WTC11 (cell line): Measurements from ENCODE around the gene MICAL2. TPM values are rescaled to one million over a fixed set of nuclear protein-coding genes. Genes with fewer than 3 reads are reported as not detected.

Experiments
- ATAC-seq: fragments of 200-7000 bp; cut with Tn5 transposase; 2 replicates; pipeline ENCODE4 v1.10.0; 2021; ENCODE audit warnings: mild to moderate bottlenecking, moderate library complexity
- CTCF ChIA-PET: fragments of 300-600 bp; sonication (Branson Sonifier 250); formaldehyde crosslinking; loops from one replicate; lab custom pipeline; 2021; ENCODE audit warnings: antibody characterized with exemption; lab: Charles Lee
- POLR2A ChIA-PET: fragments of 350-600 bp; sonication (Branson Sonifier 250); formaldehyde crosslinking; loops from one replicate; lab custom pipeline; 2021; ENCODE audit warnings: antibody characterized with exemption; lab: Charles Lee
- DNase-seq: peaks from one replicate; pipeline ENCODE4 v3.0.0; 2021; ENCODE audit warnings: low spot score
- H3K27ac Mint-ChIP-seq: 2 replicates; pipeline ENCODE4 v1.8.0; 2021; ENCODE audit warnings: mixed read lengths
- H3K27me3 Mint-ChIP-seq: 2 replicates; pipeline ENCODE4 v1.8.0; 2021; ENCODE audit warnings: low read depth, mild to moderate bottlenecking, moderate library complexity, mixed read lengths
- H3K36me3 Mint-ChIP-seq: 2 replicates; pipeline ENCODE4 v1.8.0; 2021; ENCODE audit warnings: mixed read lengths
- H3K4me1 Mint-ChIP-seq: 2 replicates; pipeline ENCODE4 v1.8.0; 2022; ENCODE audit warnings: mixed read lengths
- H3K4me3 Mint-ChIP-seq: 2 replicates; pipeline ENCODE4 v1.8.0; 2021; ENCODE audit warnings: mild to moderate bottlenecking, moderate library complexity, mixed read lengths
- H3K9me3 Mint-ChIP-seq: 2 replicates; pipeline ENCODE4 v1.8.0; 2021; ENCODE audit warnings: mixed read lengths
- CTCF ChIP-seq: fragments of 200-600 bp; IDR thresholded peaks from 2 replicates; pipeline ENCODE4 v1.8.0; 2022; ENCODE audit warnings: antibody characterized with exemption
- FOXP1 ChIP-seq: sonication (generic); formaldehyde crosslinking; IDR thresholded peaks from 2 replicates; pipeline ENCODE4 v1.8.0; 2022; ENCODE audit warnings: missing genetic modification reagents, mild to moderate bottlenecking, moderate library complexity, borderline replicate concordance
- GRHL2 ChIP-seq: fragments of 250-450 bp; sonication (Bioruptor Pico); IDR thresholded peaks from 2 replicates; pipeline ENCODE4 v1.8.0; 2022; ENCODE audit warnings: mild to moderate bottlenecking, moderate library complexity; ENCODE audit not compliant: insufficient replicate concordance, severe bottlenecking
- GTF2I ChIP-seq: fragments of 250-450 bp; sonication (Bioruptor Pico); conservative IDR thresholded peaks from 2 replicates; pipeline ENCODE4 v1.4.0; 2021; ENCODE audit warnings: mild to moderate bottlenecking
- HMGA2 ChIP-seq: fragments of 250-450 bp; sonication (Bioruptor Pico); IDR thresholded peaks from 2 replicates; pipeline ENCODE4 v1.4.0; 2021; ENCODE audit warnings: mild to moderate bottlenecking, moderate library complexity
- NFYB ChIP-seq: sonication (generic); formaldehyde crosslinking; conservative IDR thresholded peaks from 2 replicates; pipeline ENCODE4 v1.8.0; 2022; ENCODE audit warnings: low read depth, missing genetic modification reagents
- NR3C1 ChIP-seq: sonication (generic); formaldehyde crosslinking; conservative IDR thresholded peaks from 2 replicates; pipeline ENCODE4 v1.8.1; 2023; ENCODE audit warnings: low read depth, mild to moderate bottlenecking, missing genetic modification reagents
- RORB ChIP-seq: fragments of 250-450 bp; sonication (Bioruptor Pico); IDR thresholded peaks from 2 replicates; pipeline ENCODE4 v1.9.0; 2021; ENCODE audit warnings: mild to moderate bottlenecking
- TCF7 ChIP-seq: sonication (generic); formaldehyde crosslinking; IDR thresholded peaks from 2 replicates; pipeline ENCODE4 v1.8.0; 2022; ENCODE audit warnings: mild to moderate bottlenecking, low read depth, missing genetic modification reagents, moderate library complexity
- ZMAT4 ChIP-seq: fragments of 250-450 bp; sonication (Bioruptor Pico); IDR thresholded peaks from 2 replicates; pipeline ENCODE4 v1.9.0; 2021; ENCODE audit warnings: mild to moderate bottlenecking
- ZNF263 ChIP-seq: sonication (generic); formaldehyde crosslinking; IDR thresholded peaks from 2 replicates; pipeline ENCODE4 v1.8.1; 2022; ENCODE audit warnings: low read depth, mild to moderate bottlenecking, moderate library complexity, missing genetic modification reagents
- ZNF416 ChIP-seq: fragments of 250-450 bp; sonication (Bioruptor Pico); IDR thresholded peaks from 2 replicates; pipeline ENCODE4 v1.9.0; 2021; ENCODE audit warnings: mild to moderate bottlenecking, inconsistent platforms
- total RNA-seq: library from RNA; stranded (reverse); gene quantifications from 3 replicates; pipeline ENCODE4 v1.2.3, GENCODE V29; 2021
- TF ChIP-seq, protein P1 (sequence below): sonication (generic); formaldehyde crosslinking; IDR thresholded peaks from 2 replicates; pipeline ENCODE4 v1.8.0; 2023; ENCODE audit warnings: mild to moderate bottlenecking, missing genetic modification reagents
- TF ChIP-seq, protein P2 (sequence below): fragments of 250-450 bp; sonication (Bioruptor Pico); IDR thresholded peaks from 2 replicates; pipeline ENCODE4 v1.8.0; 2021; ENCODE audit warnings: mild to moderate bottlenecking

Gene MICAL2
- total RNA-seq, 1 experiment from 2014 or later: 3.1 TPM

DNA sequence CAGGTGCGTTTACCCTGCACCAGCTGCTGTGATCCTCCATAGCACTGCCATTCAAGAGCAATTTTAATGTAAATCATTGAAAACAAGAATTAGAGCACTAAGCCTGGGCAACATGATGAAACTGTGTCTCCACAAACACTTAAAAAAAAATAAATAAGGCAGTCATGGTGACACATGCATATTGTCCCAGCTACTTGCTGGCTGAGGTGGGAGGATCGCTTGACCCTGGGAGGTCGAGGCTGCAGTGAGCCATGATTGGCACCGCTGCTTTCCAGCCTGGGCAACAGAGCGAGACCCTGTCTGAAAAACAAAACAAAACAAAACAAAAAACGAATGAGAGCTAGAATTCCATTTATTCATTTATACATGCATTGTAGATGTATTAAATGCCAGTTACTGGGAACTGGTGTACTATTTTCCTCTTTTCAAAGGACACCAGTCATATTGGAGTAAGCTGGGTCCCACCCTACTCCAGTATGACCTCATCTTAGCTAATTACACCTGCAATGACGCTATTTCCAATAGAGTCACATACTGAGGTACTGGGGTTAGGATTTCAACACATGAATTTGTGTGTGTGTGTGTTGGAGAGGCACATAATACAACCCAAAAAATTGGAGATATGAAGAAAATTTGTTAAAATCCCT lies 101.9 kb downstream of the MICAL2 start (continued):
- TF ChIP-seq ZMAT4 (CRISPR knock-in tag) (no peak), CTCF (no peak)

DNA sequence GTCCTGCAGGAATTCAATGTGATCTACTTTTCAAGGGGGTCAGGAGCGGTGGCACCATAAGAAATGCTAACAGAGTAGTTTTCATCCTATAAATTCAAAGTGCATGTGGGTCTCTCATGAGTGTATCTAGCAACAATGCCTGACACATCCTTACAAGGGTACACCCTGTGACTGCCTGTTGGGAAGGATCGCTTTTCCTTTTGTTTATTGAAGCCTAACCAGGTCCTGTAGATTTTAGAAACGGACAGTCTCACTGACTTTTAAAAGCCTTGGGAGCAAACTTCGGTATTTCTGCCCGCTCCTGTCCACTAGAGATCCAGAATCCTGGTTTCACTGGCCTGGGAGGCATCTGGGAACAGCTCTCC lies 102.4 kb downstream of the MICAL2 start:
- Mint-ChIP-seq H3K27ac (no peak overlapping the region), H3K27me3 (no peaks in the 10 kb centered on the region), H3K4me3 (no peak overlapping the region), H3K9me3 (no peaks in the 10 kb centered on the region), H3K36me3 (no peaks in the 10 kb centered on the region), H3K4me1 (peaks cover 8% of the 10 kb centered on the region)
- POLR2A ChIA-PET: no interaction called here
- no peak for TF ChIP-seq ZNF416 (CRISPR knock-in tag)
- DNase-seq: no peak
- CTCF ChIA-PET: no interaction called here
- no peak for ATAC-seq

DNA sequence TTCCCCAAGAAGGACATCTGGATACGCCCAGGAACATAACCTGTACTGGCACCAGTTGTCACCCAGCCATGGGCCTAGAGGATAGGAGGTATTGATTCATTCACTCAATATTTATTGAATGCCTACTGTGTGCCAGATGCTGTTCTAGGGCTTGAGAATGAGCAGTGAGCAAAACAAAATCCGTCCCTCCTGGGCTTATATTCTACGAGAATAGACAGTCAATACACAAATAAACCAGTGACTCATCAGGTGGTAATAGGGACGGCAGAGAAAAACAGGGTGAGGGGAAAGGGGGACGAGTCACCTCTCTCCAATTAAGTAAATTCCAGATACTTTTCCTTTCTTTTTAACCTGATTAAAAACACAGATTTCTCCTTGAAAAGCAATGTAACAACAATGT lies 103.5 kb downstream of the MICAL2 start:
- ATAC-seq (no peak), DNase-seq (no peak)
- Mint-ChIP-seq H3K4me3 (no peak overlapping the region), H3K9me3 (no peaks in the 10 kb centered on the region), H3K4me1 (peaks cover 8% of the 10 kb centered on the region), H3K27me3 (no peaks in the 10 kb centered on the region), H3K36me3 (no peaks in the 10 kb centered on the region), H3K27ac (no peak overlapping the region)
- CTCF ChIA-PET: no interaction called here
- POLR2A ChIA-PET: no interaction called here
- TF ChIP-seq GRHL2: no peak
- TF ChIP-seq, protein P1, sequence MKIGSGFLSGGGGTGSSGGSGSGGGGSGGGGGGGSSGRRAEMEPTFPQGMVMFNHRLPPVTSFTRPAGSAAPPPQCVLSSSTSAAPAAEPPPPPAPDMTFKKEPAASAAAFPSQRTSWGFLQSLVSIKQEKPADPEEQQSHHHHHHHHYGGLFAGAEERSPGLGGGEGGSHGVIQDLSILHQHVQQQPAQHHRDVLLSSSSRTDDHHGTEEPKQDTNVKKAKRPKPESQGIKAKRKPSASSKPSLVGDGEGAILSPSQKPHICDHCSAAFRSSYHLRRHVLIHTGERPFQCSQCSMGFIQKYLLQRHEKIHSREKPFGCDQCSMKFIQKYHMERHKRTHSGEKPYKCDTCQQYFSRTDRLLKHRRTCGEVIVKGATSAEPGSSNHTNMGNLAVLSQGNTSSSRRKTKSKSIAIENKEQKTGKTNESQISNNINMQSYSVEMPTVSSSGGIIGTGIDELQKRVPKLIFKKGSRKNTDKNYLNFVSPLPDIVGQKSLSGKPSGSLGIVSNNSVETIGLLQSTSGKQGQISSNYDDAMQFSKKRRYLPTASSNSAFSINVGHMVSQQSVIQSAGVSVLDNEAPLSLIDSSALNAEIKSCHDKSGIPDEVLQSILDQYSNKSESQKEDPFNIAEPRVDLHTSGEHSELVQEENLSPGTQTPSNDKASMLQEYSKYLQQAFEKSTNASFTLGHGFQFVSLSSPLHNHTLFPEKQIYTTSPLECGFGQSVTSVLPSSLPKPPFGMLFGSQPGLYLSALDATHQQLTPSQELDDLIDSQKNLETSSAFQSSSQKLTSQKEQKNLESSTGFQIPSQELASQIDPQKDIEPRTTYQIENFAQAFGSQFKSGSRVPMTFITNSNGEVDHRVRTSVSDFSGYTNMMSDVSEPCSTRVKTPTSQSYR: no peak

DNA sequence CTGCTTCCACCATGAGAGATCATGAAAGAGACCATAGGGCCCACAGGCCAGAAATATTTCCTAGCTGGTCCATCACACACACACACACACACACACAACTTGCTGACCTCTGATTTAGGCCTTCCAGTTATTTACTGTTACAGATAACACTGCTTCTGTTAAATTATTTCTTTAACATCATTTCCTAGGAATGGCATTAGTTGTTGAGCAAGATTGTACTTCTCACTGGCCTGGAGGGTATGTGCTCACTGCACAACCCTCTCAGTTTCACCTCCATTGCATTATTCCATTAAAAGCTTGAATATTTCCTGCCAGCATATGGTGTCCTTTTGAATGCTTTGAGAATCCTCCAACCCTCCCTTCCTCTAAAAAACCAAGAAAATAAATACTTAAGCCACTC lies 104.4 kb downstream of the MICAL2 start:
- no peak overlapping the region for H3K4me3 Mint-ChIP-seq
- TF ChIP-seq, protein P2, sequence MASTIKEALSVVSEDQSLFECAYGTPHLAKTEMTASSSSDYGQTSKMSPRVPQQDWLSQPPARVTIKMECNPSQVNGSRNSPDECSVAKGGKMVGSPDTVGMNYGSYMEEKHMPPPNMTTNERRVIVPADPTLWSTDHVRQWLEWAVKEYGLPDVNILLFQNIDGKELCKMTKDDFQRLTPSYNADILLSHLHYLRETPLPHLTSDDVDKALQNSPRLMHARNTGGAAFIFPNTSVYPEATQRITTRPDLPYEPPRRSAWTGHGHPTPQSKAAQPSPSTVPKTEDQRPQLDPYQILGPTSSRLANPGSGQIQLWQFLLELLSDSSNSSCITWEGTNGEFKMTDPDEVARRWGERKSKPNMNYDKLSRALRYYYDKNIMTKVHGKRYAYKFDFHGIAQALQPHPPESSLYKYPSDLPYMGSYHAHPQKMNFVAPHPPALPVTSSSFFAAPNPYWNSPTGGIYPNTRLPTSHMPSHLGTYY (CRISPR knock-in tag): no peak
- no peak for TF ChIP-seq TCF7 (CRISPR knock-in tag)
- no peak for TF ChIP-seq NR3C1 (CRISPR knock-in tag)
- no peak for TF ChIP-seq GTF2I (CRISPR knock-in tag)
- TF ChIP-seq FOXP1: no peak
- TF ChIP-seq RORB (CRISPR knock-in tag): no peak
- no peak for TF ChIP-seq NFYB (CRISPR knock-in tag)
- TF ChIP-seq ZNF263 (CRISPR knock-in tag): no peak
- no peak for TF ChIP-seq HMGA2 (CRISPR knock-in tag)
- TF ChIP-seq, all 79 proteins: peak for 0
- no peaks in the 10 kb centered on the region for H3K9me3 Mint-ChIP-seq
- H3K36me3 Mint-ChIP-seq: no peaks in the 10 kb centered on the region
- ChIA-PET CTCF (interaction anchor here (1.1 kb wide), 1 partner anchor 54 kb away, joined by 3 read pairs; no protein-coding TSS in a partner anchor), POLR2A (interaction anchor here (0.6 kb wide), 1 partner anchor 1111 kb away, joined by 3 read pairs; no protein-coding TSS in a partner anchor)
- ATAC-seq: no peak
- peaks cover 8% of the 10 kb centered on the region for H3K4me1 Mint-ChIP-seq
- no peak overlapping the region for H3K27ac Mint-ChIP-seq
- DNase-seq: no peak
- H3K27me3 Mint-ChIP-seq: no peaks in the 10 kb centered on the region
